ENCODE data around the gene GADD45A.

GRCh38 chr1:67735806-67736627 is 51.0 kb downstream of the GADD45A start:
- TF ChIP-seq CTCF (IDR thresholded peaks at IDR 0.05; ENCODE audit: insufficient read depth, low read depth, low read length) (no peak), EZH2 (IDR thresholded peaks at IDR 0.05; ENCODE audit: insufficient read depth, low read length) (no peak)
